ENCODE results near the gene AFM.

Gene AFM

GRCh38 chr4:73528171-73528570, 46.6 kb downstream of the AFM start:
- no peak overlapping the region for H3K4me3 ChIP-seq (replicated peaks; ENCODE audit: low read depth, low read length)
- no peak for DNase-seq (ENCODE audit: extremely low read depth, insufficient read length)
- no peak for TF ChIP-seq CTCF (IDR thresholded peaks at IDR 0.05; ENCODE audit: insufficient read depth, low read length, poor library complexity, severe bottlenecking)
- no peaks in the 10 kb centered on the region for H3K27me3 ChIP-seq (replicated peaks; ENCODE audit: control insufficient read depth, insufficient read depth, low read length)
- no peaks in the 10 kb centered on the region for H3K36me3 ChIP-seq (ENCODE audit: control insufficient read depth, insufficient read depth, low read length)

DNA sequence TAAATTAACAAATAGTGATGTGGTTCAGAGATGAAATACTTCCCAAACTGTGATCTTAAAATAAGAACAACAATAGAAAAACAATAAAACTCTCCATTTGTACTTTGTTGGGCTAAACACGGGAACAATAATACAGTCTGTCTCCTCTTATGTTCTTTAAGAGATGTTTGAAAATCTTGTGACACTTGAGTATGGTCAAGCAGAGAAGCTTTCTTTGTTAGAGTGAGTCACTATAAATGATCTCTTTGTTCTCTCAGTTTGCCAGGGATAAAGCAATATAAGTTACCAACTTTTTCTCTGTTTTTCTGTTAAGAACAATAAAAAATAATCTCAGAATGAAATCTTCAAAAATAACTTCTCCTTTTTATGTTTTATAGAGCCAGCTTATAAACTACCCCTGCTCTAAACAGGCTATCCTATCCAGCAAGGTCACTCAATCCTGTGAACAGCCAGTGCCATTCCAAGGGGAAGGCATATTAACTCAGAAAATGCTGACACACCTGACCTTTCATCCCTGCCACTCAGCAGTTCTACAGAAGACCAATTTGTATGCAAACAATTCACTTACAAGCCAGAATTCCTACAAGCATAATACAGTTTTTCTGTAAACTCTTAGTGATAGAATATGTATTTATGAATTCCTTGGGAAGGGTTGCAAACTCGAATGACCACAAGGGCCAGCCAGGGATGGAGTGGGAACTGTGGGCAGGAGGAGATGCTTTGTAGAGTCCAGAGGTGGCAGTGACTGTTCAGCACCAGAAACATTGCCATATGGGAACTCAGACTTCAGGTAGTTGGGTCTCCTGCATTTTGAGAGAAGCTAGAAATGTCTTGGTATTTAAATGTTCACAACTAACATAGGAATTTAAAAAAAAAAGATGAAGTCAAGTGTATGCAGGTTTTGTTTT, 52.2 kb downstream of the AFM start:
- TF ChIP-seq CTCF (IDR thresholded peaks at IDR 0.05; ENCODE audit: insufficient read depth, low read length, poor library complexity, severe bottlenecking): no peak
- Histone ChIP-seq H3K4me3 (replicated peaks; ENCODE audit: low read depth, low read length) (no peak overlapping the region), H3K36me3 (ENCODE audit: control insufficient read depth, insufficient read depth, low read length) (no peaks in the 10 kb centered on the region)

GRCh38 chr4:73538162-73538561, 56.6 kb downstream of the AFM start:
- no peak for TF ChIP-seq CTCF (IDR thresholded peaks at IDR 0.05; ENCODE audit: insufficient read depth, low read length, poor library complexity, severe bottlenecking)
- H3K36me3 ChIP-seq (ENCODE audit: control insufficient read depth, insufficient read depth, low read length): no peaks in the 10 kb centered on the region
- H3K27me3 ChIP-seq (replicated peaks; ENCODE audit: control insufficient read depth, insufficient read depth, low read length): no peaks in the 10 kb centered on the region
- no peak overlapping the region for H3K4me3 ChIP-seq (replicated peaks; ENCODE audit: low read depth, low read length)
- DNase-seq (ENCODE audit: extremely low read depth, insufficient read length): peak; percentile 14

More for the DNA sequence above, 52.2 kb downstream of the AFM start:
- no peak for DNase-seq (ENCODE audit: extremely low read depth, insufficient read length)
- H3K27me3 ChIP-seq (replicated peaks; ENCODE audit: control insufficient read depth, insufficient read depth, low read length): no peaks in the 10 kb centered on the region

DNA sequence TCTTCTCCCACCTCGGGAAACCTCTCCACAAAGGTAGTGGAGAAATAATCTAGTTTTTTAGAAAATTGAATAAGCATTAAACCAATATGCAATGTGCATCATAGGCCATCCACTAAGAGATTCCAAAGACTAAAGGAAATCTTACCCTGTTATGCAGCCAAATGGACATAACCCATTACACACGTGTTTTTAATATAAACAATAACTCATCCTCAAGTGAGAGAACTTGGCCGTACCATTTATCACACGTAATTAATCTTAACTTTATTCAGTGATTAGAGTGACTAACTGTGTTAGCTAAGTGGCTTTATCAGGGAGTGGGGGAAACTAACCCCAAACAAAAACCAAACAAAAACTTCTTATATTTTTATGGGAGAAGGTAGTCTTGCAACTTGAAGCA, 57.8 kb downstream of the AFM start:
- H3K4me3 ChIP-seq (replicated peaks; ENCODE audit: low read depth, low read length): no peak overlapping the region
- TF ChIP-seq CTCF (IDR thresholded peaks at IDR 0.05; ENCODE audit: insufficient read depth, low read length, poor library complexity, severe bottlenecking): no peak
- no peak for DNase-seq (ENCODE audit: extremely low read depth, insufficient read length)
- H3K27me3 ChIP-seq (replicated peaks; ENCODE audit: control insufficient read depth, insufficient read depth, low read length): no peaks in the 10 kb centered on the region
- no peaks in the 10 kb centered on the region for H3K36me3 ChIP-seq (ENCODE audit: control insufficient read depth, insufficient read depth, low read length)

- H3K27me3 ChIP-seq (replicated peaks; ENCODE audit: control insufficient read depth, insufficient read depth, low read length): no peaks in the 10 kb centered on the region
- no peak overlapping the region for H3K4me3 ChIP-seq (replicated peaks; ENCODE audit: low read depth, low read length)
- no peak for DNase-seq (ENCODE audit: extremely low read depth, insufficient read length)
- TF ChIP-seq CTCF (IDR thresholded peaks at IDR 0.05; ENCODE audit: insufficient read depth, low read length, poor library complexity, severe bottlenecking): no peak
- H3K36me3 ChIP-seq (ENCODE audit: control insufficient read depth, insufficient read depth, low read length): no peaks in the 10 kb centered on the region
Observed at GRCh38 chr4:73540826-73541225, 59.3 kb downstream of the AFM start.
